GM18520 (cell line): ENCODE results near the gene RIMBP2.
"Not testable (repeated sequence)": the region's sequence is repeated elsewhere in the genome, so short reads cannot be mapped to it uniquely, and the experiment has no call there.

Experiments used
- ATAC-seq: cut with Tn5 transposase; IDR thresholded peaks from one replicate; pipeline ENCODE4 v1.9.1; 2021; ENCODE audit not compliant: unreplicated experiment

The RIMBP2 gene

DNA sequence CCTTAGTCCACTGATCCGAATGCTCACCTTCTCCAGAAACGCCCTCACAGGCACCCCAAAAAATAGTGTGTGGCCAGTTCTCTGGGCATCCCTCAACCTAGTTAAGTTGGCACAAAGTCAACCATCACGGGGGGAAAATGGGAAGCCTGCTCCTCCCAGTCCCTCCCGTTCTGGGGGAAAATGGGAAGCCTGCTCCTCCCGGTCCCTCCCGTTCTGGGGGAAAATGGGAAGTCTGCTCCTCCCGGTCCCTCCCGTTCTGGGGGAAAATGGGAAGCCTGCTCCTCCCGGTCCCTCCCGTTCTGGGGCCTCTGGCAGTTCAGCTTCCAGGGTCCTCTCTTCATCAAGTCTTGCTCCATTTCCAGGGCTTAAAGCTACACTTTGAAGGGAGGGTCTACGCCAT lies 106.1 kb downstream of the RIMBP2 start:
- ATAC-seq, result no peak

DNA sequence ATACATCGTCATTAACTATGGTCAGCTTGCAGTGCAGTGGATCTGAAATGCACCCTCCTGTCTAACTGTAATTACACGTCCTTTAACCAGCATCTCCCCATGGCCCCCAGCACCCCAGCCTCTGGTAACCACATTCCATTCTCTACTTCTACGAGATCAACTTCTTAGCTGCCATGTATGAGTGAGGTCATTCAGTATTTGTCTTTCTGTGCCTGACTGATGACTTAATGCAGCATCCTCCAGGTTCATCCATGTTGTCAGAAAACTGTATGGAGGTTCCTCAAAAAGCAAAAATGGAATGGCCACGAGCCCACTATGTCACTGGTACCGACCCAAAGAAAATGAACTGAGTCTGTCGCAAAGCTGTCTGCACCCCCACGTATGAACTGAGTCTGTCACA lies 107.3 kb downstream of the RIMBP2 start:
- ATAC-seq, result no peak

DNA sequence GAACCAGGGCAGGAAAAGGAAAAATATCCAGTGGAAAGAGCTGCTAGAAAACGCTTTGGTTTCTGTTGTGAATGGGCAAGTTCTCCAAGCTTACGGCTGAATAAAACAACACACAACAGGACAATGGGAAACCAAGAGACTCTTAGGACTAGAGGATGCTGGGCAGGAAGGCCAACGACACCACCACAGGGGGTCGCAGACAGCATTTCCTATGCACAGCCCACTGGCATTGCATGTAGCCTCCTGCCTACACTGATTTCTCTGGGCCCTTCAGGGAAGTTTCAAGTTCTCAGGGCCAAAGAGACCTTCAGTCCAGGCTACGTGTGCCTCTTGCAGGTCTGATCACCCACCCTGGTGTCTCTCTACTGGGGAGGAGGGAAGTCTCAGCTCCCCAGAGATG lies 108.0 kb downstream of the RIMBP2 start:
- ATAC-seq, result no peak

DNA sequence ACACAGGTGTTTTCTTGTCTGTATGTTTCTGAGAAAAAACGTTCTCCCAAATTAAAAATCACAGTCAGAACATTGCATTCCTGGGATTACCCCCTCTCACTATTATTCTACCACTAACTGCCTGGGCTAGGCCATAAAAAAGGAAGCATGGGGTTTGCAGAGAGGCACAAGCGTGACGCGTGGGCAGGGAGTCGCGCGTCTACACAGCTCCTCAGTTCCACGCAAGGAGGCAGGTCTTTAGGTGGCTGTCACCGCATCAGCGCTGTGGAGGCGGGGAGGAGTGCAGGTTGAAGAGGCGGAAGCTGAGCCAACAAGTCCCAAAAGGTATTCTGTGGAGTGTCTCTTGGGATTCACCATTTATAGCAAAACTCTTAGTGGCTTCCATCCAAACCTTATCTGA lies 109.9 kb downstream of the RIMBP2 start:
- ATAC-seq, result no peak

DNA sequence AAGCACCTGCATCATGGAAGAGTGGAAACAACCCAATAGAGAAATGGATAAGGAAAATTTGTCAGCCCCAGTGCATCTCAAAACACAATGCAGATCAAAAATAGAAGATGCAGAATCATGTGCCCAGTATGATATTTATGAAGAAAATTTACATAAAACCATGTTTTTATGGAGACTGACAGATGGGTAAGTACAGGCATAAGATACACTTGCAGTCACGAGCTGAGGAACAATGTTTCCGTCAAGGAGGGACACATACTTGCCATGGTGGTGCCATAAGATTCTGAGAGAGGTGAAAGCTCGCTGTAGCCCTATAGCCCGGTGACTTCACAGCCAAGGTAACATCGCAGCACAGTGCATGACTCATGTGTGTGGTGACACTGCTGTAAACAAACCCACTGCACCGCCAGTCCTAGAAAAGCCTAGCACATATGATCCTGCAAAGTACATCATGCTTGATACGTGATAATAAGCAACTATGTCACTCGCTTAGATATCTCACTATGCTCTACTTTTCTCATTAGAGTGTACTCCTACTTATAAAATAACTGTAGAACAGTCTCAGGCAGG lies 112.6 kb downstream of the RIMBP2 start:
- no peak for ATAC-seq

DNA sequence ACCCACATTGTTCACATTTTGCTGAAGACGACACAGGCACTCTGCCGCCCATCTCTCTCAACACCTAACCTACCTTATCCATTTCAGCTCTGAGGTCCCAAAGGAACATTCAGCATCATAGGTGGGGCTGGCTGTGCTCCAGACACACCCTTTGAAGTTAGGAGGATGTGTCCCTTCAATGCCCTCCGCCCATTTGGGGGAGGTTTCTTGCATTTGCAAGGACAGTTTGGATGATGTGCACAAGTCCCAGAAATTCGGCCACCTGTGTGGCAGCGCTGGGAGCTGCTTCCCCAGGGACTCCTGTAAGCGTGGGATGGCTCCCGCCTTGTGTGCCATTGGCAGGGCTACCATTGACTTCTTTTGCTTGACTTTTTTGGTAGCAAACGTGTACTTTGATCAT lies 113.8 kb downstream of the RIMBP2 start:
- no peak for ATAC-seq

DNA sequence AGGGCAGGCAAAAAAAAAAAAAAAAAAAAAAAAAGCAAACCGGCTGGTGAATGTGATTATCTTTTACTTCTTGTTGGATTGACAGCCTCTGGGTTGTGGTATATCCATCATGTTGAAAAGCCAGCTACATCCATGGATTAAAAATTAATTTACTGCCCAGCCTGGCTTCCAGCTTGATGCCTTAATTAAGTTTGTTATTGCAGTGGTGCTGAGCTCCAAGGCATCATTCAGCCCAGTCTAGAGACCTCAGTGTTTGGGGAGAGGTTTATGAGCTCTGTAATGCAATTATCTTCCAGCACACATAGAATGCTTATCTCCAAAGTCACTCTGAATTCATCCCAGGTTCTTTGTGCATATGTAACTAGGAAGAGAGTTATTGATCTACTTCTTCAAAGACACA lies 114.8 kb downstream of the RIMBP2 start:
- no peak for ATAC-seq

DNA sequence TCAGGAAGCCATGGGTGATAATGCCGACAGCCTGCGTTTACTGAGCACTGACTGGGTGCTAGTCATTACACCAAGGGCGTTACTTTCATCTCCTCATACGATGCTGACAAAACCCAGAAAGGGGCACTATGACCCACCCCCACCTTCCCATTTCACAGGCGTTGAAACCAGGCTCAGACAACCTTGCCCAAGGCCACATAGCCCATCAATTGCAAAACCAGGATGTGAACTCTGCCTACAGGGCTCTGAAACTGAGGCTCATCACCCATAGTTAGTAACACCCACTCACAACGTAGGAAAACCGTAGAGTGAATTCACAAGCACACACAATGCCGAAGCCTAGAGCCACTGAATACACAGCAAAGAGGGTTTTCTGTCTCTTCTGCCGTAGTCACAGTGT lies 119.9 kb downstream of the RIMBP2 start:
- no peak for ATAC-seq

DNA sequence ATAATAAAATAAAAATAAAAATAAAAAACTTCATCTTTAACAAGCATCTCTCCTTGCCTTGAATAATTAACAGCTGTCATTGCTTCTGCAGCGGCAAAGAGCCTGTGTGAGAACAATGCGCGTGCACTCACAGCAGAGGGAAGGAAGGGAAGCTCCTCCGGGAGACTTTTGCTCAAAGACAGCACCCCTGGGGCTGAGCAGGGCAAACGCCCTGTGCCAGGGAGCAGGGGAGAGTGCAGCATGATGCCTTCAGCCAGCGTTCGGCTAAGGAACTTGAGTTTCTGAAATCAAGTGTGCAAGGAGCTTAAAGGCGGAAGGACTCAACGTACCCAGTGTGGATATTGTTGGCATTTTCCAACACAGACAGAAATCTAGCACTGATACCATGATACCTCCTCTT lies 120.5 kb downstream of the RIMBP2 start:
- no peak for ATAC-seq

DNA sequence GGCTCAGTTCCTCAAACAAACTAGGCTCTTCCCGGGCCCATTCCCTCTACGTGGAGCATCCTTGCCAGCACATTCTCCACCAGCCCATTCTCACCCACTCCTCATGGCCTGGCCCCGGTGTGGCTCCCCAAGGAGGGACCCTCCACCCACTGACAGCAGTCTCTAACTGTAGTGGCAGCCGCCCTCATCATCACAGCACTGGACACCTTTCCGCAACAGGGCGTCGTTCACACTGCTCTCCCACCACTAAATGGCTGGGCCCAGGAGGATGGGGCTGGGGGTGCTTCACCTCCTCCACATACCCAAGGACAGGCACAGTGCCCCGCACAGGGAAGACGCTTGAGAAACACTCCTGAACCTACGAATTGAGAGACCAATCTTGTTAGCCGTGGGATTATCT lies 123.0 kb downstream of the RIMBP2 start:
- no peak for ATAC-seq

DNA sequence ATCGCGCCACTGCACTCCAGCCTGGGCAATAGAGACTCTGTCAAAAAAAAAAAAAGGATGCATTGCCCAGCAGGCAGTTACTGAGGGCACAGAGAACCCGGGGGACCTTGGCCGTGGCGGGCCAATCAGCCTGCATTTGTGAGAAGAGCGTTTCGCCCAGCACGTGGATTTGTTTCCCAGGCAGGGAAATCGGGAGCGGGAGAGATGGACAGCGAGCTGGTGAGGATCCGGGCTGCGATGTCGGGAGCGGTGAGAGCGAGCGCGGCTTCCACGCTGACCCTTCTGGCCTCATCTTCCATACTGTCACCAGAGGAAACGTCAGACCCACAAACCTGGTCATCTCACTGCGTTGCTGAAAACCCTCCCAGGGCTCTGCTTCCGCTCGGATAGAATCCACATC lies 123.5 kb downstream of the RIMBP2 start:
- ATAC-seq, result no peak

DNA sequence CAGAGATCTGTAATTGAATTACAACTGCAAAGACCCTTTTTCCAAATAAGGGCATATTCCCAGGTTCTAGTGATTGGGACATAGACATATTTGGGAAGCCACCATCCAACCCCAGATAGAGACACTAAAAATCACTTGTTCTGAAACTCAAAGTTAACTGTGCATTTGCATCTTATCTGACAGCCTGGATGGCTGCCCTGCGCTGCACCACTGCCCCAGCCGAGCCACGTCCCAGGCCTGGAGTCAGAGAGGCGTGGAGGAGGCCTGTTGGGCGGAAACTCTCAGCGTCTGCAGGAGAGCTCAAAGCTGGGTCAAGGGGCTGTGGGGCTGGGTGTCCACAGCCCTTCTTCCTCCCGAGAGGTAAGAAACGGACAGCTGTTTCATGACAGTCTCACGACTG lies 124.4 kb downstream of the RIMBP2 start:
- no peak for ATAC-seq

DNA sequence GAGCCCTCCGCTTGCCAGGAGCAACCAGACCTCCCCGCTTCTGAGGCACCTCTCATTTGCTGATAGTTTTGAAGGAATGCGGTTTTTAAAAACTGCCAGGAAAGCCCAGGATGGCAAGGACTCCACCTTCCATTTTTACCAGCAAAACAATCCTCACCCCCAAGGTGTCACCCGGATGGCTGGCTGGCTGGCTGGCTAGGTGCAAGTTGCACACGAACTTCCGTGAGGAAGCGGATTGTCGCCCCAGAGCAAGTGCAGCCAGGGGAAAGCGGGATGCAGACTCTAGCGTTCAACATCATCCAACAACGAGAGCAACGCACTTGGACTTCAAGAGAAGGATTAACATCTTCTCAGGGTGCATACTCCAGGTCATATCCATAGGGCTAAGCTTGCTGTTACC lies 125.4 kb downstream of the RIMBP2 start:
- no peak for ATAC-seq

DNA sequence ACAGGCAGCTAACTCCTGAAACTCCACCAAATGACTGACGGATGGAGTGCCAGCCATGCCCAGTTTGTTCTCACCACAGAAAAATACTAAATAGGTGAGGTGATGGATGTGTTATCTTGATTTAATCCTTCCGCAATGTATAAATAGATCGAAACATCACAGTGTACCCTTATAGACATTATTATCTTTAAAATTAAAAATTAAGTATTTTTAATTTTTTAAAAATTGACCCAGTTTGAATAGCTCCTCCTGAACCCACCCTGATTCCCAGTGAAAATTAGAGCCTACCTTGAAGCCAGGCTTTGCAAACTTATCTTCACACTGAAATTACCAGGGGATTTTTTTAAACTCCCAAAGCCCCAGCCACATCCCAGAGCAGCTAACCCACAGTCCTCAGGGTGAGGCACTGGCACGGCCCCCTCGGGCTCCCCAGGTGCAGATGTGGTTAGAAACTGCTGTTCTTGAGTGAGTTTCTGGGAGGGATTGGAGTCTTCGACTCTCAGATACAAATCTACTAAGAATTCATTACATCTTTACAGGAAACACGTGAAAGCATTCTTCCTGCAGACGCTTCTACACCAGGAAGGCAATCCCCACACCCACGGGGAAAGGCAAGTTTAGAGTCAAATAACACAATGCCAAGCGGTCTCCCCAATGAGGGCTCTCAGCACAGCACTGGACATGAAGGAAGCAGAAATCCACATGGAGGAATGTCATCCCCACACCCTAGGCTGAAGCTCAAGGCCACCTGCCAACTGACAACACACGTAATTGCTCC lies 126.4 kb downstream of the RIMBP2 start:
- ATAC-seq, result no peak

DNA sequence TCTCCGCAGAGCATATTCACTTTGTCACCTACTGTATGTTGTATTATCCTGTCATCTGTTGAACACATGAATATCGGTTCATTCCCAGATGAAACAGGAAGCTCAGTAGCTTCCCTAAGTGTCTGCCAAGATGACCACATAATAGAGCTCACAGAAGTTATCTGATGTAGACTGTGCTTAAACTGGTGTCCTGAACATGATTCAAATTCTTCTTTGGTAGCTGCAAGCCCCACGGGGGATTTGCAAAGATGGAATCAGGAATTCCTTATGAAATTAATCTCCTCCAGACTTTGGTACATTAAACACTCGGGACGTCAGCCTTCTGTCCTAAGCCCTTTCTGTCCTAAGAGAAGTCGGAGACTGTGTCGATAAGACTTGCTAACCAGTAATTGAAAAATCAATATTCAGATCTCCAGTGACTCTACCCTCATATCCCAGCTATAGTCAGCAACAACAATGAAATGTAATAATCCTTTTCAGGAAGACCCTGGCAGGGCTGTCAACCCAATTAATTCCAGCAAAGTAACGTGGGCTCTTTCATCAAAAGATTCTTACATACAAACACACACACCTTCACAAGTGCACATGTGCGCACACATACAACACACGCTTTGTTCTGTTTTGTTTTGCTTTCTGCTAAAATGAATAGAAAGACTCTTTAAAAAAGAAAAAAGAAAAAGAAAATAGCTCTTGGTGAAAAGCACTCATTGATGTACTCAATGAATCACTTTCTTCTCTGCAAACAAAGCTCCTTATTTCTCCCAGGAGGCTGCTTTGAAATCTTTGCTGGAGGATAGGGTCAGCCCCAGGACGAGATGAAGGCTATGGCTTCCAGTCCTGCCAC lies 127.2 kb downstream of the RIMBP2 start:
- no peak for ATAC-seq

DNA sequence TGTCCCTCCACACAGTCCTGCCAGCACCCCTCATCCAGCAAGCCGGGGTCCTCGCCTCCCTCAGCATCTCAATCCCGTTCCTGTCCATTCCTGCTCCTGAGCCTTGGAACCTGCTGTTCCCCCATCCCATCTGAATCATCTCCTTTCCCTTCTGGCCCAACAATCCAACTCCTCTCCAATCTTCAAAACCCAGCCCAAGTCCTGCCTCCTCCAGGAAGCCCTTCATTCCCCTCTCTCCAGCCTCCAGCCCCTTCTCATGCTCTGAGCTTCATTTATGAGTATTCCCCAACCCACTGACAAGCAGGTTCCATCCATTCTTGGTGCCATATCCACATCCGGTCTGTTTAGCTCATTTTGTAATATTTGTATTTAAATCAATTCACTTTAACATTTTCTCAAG lies 128.1 kb downstream of the RIMBP2 start:
- ATAC-seq, result no peak

DNA sequence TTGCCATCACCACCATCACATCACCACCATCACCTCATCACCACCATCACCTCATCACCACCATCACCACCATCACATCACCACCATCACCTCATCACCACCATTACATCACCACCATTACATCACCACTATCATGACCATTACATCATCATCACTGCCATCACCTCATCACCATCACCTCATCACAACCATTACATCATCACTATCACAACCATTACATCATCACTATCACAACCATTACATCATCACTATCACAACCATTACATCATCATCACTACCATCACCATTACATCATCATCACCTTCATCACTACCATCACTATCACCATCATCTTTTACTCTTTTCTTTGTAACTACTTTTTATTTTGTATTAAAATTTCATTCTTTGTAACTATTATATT lies 131.6 kb downstream of the RIMBP2 start:
- ATAC-seq, result not testable (repeated sequence)

DNA sequence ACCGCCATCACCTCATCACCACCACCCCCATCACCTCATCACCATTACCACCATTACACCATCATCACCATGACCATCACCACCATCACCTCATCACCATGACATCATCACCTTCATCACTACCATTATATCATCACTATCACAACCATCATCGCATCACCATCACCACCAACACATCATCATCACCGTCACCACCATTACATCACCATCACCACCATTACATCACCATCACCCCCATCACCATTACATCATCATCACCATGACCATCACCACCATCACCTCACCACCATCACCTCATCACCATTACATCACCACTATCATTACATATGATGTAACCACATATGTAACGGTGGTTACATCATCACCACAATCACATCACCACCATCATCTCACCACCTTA lies 132.3 kb downstream of the RIMBP2 start:
- ATAC-seq, result no peak

DNA sequence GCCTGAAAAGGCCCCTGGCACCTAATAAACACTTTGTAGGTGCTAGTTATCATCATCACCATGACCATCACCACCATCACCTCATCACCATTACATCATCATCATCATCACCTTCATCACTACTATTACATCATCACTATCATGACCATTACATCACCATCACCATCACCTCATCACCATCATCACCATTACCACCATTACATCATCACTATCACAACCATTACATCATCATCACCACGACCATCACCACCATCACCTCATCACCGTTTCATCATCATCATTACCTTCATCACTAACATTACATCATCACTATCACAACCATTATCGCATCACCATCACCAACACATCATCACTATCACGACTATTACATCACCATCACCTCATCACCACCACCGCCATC lies 132.8 kb downstream of the RIMBP2 start:
- no peak for ATAC-seq

DNA sequence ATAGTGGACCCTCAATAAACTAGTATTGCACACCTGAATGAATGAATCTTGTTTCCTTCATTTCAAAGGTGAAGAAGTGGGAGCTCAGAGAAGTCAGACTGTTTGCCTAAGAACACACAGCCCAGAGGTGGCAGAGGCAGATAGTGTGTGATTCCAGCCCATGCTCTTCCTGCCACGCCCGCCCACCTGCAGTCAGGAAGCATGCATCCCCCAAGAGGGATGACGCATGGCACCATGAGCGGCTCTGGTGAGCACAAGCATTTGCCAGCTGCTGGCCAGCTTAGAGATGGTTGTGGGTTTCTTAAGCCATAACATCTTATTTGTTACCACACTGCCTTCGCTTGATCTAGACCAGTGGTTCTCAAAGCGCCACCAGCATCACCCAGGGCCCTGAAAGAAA lies 133.8 kb downstream of the RIMBP2 start:
- ATAC-seq, result no peak

DNA sequence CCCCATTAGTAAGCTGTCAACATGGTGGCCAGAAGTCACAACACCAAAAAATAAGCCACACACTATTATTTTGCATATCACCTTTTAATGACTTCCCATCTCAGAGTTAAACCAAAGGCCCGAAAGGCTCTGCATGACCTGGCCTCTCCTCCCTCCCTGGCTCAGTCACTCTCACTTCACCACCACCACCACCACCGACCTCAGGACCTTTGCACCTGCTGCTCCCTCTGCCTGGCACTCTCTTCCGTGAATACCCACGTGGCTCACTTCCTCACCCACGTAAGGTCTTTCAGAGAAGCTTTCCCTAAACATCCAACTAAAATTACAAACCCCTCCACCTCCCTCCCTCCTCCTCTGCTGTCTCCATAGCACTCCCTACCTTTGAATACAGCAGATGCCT lies 134.3 kb downstream of the RIMBP2 start:
- ATAC-seq, result no peak

DNA sequence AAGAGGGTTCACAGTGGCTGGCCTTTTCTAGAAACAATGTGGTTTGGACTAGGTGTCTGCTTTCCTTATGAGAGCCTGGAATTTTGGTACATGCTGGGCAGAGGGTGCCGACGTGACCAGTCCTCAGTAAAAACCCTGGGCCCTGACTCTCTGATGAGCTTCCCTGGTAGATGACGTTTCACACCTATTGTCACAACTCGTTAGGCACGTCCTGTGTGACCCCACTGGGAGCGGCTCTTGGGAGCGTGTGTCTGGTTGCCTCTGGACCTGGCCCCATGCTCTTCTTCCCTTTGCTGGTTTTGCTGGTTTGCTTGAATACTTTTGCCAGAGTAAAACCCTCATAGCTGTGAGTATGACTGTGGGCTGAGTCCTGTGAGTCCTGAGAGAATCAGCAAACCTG lies 136.9 kb downstream of the RIMBP2 start:
- no peak for ATAC-seq
